ENCODE data around the gene CASD1. TPM values are rescaled to one million over a fixed set of nuclear protein-coding genes. Genes with fewer than 3 reads are reported as not detected.

The CASD1 gene
- 11.1 and 11.9 TPM in 2 replicates for polyA plus RNA-seq (2013)

DNA sequence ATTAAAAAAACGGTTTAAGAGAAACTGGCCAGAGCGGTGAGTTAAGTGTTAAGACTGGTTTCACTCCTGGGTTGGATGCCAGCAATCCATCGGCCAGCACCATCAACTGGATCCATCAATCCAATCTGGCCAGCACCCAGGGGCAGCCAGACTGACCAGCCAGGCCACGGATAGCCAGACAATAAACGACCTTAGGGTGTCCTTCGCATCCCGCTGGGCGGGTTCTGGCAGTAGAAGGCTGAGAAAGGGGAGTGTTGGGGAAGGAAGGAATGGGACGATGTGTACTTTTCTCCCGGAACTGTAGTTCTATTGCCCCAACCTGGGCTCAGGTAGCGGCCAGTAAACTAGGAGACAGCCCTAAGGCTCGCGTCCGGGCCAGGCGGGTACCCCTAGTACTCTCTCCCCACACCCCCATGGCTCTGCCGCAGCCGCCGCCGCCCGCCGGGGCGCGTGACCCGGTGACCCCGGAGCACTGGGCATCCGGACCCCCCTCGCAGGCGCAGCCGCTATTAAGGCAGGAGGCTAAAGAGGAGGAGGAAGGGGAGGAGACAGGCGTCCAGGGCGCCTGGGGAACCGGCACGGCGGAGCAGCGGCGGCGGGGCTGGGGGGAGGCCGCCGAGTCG is at the start of gene CASD1:
Gene CASD1, plus strand, starts transcription at position 546 of the 623 bp plus-strand sequence. CDS start 276 bp downstream, outside the sequence.
- Histone ChIP-seq H3K9me3 (ENCODE audit: insufficient read depth, low read depth, low read length) (no peaks in the 10 kb centered on the region), H3K4me2 (ENCODE audit: low read length) (peak within 1 kb of the TSS; percentile 86), H2AK5ac (ENCODE audit: low read length) (peak within 1 kb of the TSS; percentile 93), H3K79me1 (ENCODE audit: low read length) (peaks cover 16% of the 10 kb centered on the region), H4K91ac (ENCODE audit: low read depth, low read length) (peak within 1 kb of the TSS; percentile 98), H3K9ac (ENCODE audit: low read length) (peak within 1 kb of the TSS; percentile 99), H3K18ac (ENCODE audit: low read length) (peak within 1 kb of the TSS; percentile 100), H4K12ac (ENCODE audit: low read depth, low read length) (peak within 1 kb of the TSS; percentile 99), H3K79me2 (ENCODE audit: control insufficient read depth, insufficient read depth, low read length, poor library complexity) (peaks cover 14% of the 10 kb centered on the region), H3K27ac (ENCODE audit: low read depth, low read length) (peak within 1 kb of the TSS; percentile 95), H3K23ac (ENCODE audit: low read length) (no peak within 1 kb of the TSS), H3K4me3 (ENCODE audit: low read depth, low read length) (peak within 1 kb of the TSS; percentile 100), H2BK12ac (ENCODE audit: low read length) (peak within 1 kb of the TSS; percentile 93), H3K14ac (ENCODE audit: low read length) (peak within 1 kb of the TSS; percentile 100), H3K4ac (ENCODE audit: low read depth, low read length) (peak within 1 kb of the TSS; percentile 99), H2BK5ac (ENCODE audit: low read depth, low read length, poor library complexity) (peak within 1 kb of the TSS; percentile 98), H2AFZ (ENCODE audit: insufficient read depth, low read length, poor library complexity) (peak within 1 kb of the TSS; percentile 99), H2BK120ac (ENCODE audit: insufficient read depth, low read length, poor library complexity) (peak within 1 kb of the TSS; percentile 99), H3K36me3 (ENCODE audit: control insufficient read depth in 1 of 2, insufficient read depth in 2 of 2, low read length in 2 of 2) (no peaks in the 10 kb centered on the region), H3K4me1 (ENCODE audit: control insufficient read depth in 1 of 2, insufficient read depth in 2 of 2, low read length in 2 of 2) (peaks cover 1 to 3% of the 10 kb centered on the region in 2 experiments), H4K8ac (ENCODE audit: low read depth, low read length) (peak within 1 kb of the TSS; percentile 100), H3K27me3 (ENCODE audit: insufficient read depth, low read length) (no peaks in the 10 kb centered on the region)
- peak; percentile 6 to 55 for DNase-seq
- WGBS (ENCODE audit: extremely low coverage, insufficient coverage, insufficient read length) = no CpG with 5 or more reads among the region's 40 CpGs

DNA sequence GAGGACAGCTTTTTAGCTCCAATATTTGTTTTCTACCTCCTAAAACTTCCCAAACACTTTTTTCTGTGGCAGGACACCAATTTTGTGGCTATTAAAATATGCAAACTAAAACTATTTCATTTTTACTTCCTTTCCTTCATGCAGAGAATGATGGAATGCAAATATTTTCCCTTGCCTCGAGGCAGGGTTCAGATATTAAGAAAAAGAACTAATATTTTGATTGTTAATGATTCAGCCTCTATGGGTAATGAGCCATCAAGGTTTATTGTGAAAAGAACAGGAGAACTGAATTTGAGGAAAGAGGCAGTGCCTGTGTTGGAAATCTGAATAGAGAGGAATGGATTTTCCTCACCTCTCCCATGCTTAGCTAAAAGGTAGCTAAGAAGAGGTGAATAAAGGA is 43.1 kb upstream of the CASD1 start:
- Histone ChIP-seq H3K4ac (ENCODE audit: low read depth, low read length) (no peak overlapping the region), H3K9ac (ENCODE audit: low read length) (no peak overlapping the region), H3K4me2 (ENCODE audit: low read length) (no peak overlapping the region), H3K9me3 (ENCODE audit: insufficient read depth, low read depth, low read length) (no peaks in the 10 kb centered on the region), H3K27me3 (ENCODE audit: insufficient read depth, low read length) (no peaks in the 10 kb centered on the region), H3K4me1 (ENCODE audit: control insufficient read depth in 1 of 2, insufficient read depth in 2 of 2, low read length in 2 of 2) (no peaks in the 10 kb centered on the region), H3K4me3 (ENCODE audit: low read depth, low read length) (no peak overlapping the region), H2BK5ac (ENCODE audit: low read depth, low read length, poor library complexity) (no peak overlapping the region), H3K14ac (ENCODE audit: low read length) (no peak overlapping the region), H3K79me2 (ENCODE audit: control insufficient read depth, insufficient read depth, low read length, poor library complexity) (no peaks in the 10 kb centered on the region), H2AK5ac (ENCODE audit: low read length) (no peak overlapping the region), H2BK12ac (ENCODE audit: low read length) (no peak overlapping the region), H3K23ac (ENCODE audit: low read length) (no peak overlapping the region), H2BK120ac (ENCODE audit: insufficient read depth, low read length, poor library complexity) (no peak overlapping the region), H2AFZ (ENCODE audit: insufficient read depth, low read length, poor library complexity) (no peak overlapping the region), H3K36me3 (ENCODE audit: control insufficient read depth in 1 of 2, insufficient read depth in 2 of 2, low read length in 2 of 2) (no peaks in the 10 kb centered on the region), H4K91ac (ENCODE audit: low read depth, low read length) (no peak overlapping the region), H4K12ac (ENCODE audit: low read depth, low read length) (no peak overlapping the region), H3K27ac (ENCODE audit: low read depth, low read length) (no peak overlapping the region), H3K18ac (ENCODE audit: low read length) (no peak overlapping the region), H3K79me1 (ENCODE audit: low read length) (no peaks in the 10 kb centered on the region), H4K8ac (ENCODE audit: low read depth, low read length) (no peak overlapping the region)
- no CpG with 5 or more reads among the region's 1 CpG for WGBS (ENCODE audit: extremely low coverage, insufficient coverage, insufficient read length)
- no peak for DNase-seq

DNA sequence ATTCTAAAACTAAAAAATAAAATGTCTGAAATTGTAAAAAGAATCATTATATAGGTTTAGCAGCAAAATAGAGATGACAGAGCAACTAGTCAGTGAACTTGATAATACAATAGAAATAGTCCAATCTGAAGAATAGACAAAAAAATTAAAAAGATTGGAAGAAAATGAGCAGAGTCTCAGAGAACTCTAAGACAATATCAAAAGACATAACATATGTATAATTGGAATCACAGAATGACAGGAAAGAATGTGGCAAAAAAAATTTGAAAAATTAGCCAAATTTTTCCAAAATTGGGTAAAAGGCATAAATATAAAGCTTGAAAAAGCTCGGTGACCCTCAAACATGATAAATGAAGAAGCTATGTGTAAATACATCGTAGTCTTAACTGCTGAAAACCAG is 38.0 kb upstream of the CASD1 start:
- Histone ChIP-seq H2BK120ac (ENCODE audit: insufficient read depth, low read length, poor library complexity) (no peak overlapping the region), H2AK5ac (ENCODE audit: low read length) (no peak overlapping the region), H3K79me1 (ENCODE audit: low read length) (no peaks in the 10 kb centered on the region), H3K4ac (ENCODE audit: low read depth, low read length) (no peak overlapping the region), H3K27ac (ENCODE audit: low read depth, low read length) (no peak overlapping the region), H3K36me3 (ENCODE audit: control insufficient read depth in 1 of 2, insufficient read depth in 2 of 2, low read length in 2 of 2) (no peaks in the 10 kb centered on the region), H3K4me2 (ENCODE audit: low read length) (no peak overlapping the region), H2BK5ac (ENCODE audit: low read depth, low read length, poor library complexity) (no peak overlapping the region), H4K12ac (ENCODE audit: low read depth, low read length) (no peak overlapping the region), H2BK12ac (ENCODE audit: low read length) (no peak overlapping the region), H3K4me3 (ENCODE audit: low read depth, low read length) (no peak overlapping the region), H3K79me2 (ENCODE audit: control insufficient read depth, insufficient read depth, low read length, poor library complexity) (no peaks in the 10 kb centered on the region), H3K23ac (ENCODE audit: low read length) (no peak overlapping the region), H4K91ac (ENCODE audit: low read depth, low read length) (no peak overlapping the region), H2AFZ (ENCODE audit: insufficient read depth, low read length, poor library complexity) (no peak overlapping the region), H3K14ac (ENCODE audit: low read length) (no peak overlapping the region), H3K18ac (ENCODE audit: low read length) (no peak overlapping the region), H3K9ac (ENCODE audit: low read length) (no peak overlapping the region), H4K8ac (ENCODE audit: low read depth, low read length) (no peak overlapping the region), H3K4me1 (ENCODE audit: control insufficient read depth in 1 of 2, insufficient read depth in 2 of 2, low read length in 2 of 2) (no peaks in the 10 kb centered on the region), H3K9me3 (ENCODE audit: insufficient read depth, low read depth, low read length) (no peaks in the 10 kb centered on the region), H3K27me3 (ENCODE audit: insufficient read depth, low read length) (no peaks in the 10 kb centered on the region)
- WGBS (ENCODE audit: extremely low coverage, insufficient coverage, insufficient read length) = no CpG with 5 or more reads among the region's 2 CpGs
- no peak for DNase-seq

DNA sequence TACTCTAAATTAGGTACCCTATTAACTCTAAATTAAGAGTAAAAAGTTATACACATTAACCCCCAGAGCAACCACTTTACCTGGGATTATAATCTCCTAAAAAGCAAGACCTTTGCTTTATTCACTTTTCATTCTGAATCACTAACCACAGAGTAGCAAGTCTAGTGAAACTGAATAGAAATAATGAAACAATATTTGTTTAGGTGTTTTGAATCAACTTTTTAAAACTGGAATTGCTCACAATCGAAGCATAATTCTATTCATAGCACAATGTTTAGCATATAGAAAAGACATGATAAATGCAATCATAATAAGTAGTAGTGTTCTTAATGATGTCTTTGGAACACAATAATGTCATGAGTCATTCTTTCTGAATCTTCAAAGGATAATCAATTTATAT is 37.0 kb upstream of the CASD1 start:
- Histone ChIP-seq H3K36me3 (ENCODE audit: control insufficient read depth in 1 of 2, insufficient read depth in 2 of 2, low read length in 2 of 2) (no peaks in the 10 kb centered on the region), H3K18ac (ENCODE audit: low read length) (no peak overlapping the region), H3K4ac (ENCODE audit: low read depth, low read length) (no peak overlapping the region), H3K4me1 (ENCODE audit: control insufficient read depth in 1 of 2, insufficient read depth in 2 of 2, low read length in 2 of 2) (no peaks in the 10 kb centered on the region), H2BK120ac (ENCODE audit: insufficient read depth, low read length, poor library complexity) (no peak overlapping the region), H3K4me3 (ENCODE audit: low read depth, low read length) (no peak overlapping the region), H2BK5ac (ENCODE audit: low read depth, low read length, poor library complexity) (no peak overlapping the region), H2AK5ac (ENCODE audit: low read length) (no peak overlapping the region), H3K23ac (ENCODE audit: low read length) (no peak overlapping the region), H2AFZ (ENCODE audit: insufficient read depth, low read length, poor library complexity) (no peak overlapping the region), H3K9me3 (ENCODE audit: insufficient read depth, low read depth, low read length) (no peaks in the 10 kb centered on the region), H3K4me2 (ENCODE audit: low read length) (no peak overlapping the region), H3K79me1 (ENCODE audit: low read length) (no peaks in the 10 kb centered on the region), H4K8ac (ENCODE audit: low read depth, low read length) (no peak overlapping the region), H3K14ac (ENCODE audit: low read length) (no peak overlapping the region), H3K27ac (ENCODE audit: low read depth, low read length) (no peak overlapping the region), H3K79me2 (ENCODE audit: control insufficient read depth, insufficient read depth, low read length, poor library complexity) (no peaks in the 10 kb centered on the region), H3K27me3 (ENCODE audit: insufficient read depth, low read length) (no peaks in the 10 kb centered on the region), H3K9ac (ENCODE audit: low read length) (no peak overlapping the region), H2BK12ac (ENCODE audit: low read length) (no peak overlapping the region), H4K91ac (ENCODE audit: low read depth, low read length) (no peak overlapping the region), H4K12ac (ENCODE audit: low read depth, low read length) (no peak overlapping the region)
- no peak for DNase-seq
- WGBS (ENCODE audit: extremely low coverage, insufficient coverage, insufficient read length) = no CpG with 5 or more reads among the region's 1 CpG

Data from trophoblast cell (in vitro differentiated cells and primary cell).